ENCODE results near the gene DRC1.

DNA sequence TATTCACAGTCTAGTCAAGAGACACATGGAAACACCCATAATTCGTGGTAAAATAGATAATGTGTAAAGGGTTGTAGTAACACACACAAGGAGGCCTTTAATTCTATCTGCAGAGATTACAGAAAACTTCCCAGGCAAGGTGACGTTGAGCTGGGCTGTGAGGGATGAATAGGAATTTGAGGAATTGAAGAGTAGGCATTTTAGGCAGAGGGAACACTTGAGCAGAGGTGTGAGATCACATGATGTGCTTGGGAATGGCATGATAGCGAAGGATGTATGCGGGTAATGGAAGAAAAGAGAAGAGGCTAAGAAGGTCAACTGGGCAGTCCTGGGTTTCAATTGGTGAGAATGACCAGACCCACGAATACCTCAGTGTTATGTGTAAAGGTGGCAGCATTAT lies 20.2 kb downstream of the DRC1 start:
- TF ChIP-seq, protein P1, sequence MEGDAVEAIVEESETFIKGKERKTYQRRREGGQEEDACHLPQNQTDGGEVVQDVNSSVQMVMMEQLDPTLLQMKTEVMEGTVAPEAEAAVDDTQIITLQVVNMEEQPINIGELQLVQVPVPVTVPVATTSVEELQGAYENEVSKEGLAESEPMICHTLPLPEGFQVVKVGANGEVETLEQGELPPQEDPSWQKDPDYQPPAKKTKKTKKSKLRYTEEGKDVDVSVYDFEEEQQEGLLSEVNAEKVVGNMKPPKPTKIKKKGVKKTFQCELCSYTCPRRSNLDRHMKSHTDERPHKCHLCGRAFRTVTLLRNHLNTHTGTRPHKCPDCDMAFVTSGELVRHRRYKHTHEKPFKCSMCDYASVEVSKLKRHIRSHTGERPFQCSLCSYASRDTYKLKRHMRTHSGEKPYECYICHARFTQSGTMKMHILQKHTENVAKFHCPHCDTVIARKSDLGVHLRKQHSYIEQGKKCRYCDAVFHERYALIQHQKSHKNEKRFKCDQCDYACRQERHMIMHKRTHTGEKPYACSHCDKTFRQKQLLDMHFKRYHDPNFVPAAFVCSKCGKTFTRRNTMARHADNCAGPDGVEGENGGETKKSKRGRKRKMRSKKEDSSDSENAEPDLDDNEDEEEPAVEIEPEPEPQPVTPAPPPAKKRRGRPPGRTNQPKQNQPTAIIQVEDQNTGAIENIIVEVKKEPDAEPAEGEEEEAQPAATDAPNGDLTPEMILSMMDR (conservative IDR thresholded peaks at IDR 0.05; ENCODE audit: low read depth, low read length) = no peak
- TF ChIP-seq EZH2 (IDR thresholded peaks at IDR 0.05; ENCODE audit: borderline replicate concordance, low read depth, low read length, poor library complexity, severe bottlenecking) = no peak

Data from A673 (cell line).